HG02943 (cell line): ENCODE measurements around the gene ZNF808.
"Not testable (repeated sequence)": the region's sequence is repeated elsewhere in the genome, so short reads cannot be mapped to it uniquely, and the experiment has no call there.

Source experiments
- ATAC-seq: cut with Tn5 transposase; IDR thresholded peaks from one replicate; pipeline ENCODE4 v1.9.1; 2021; ENCODE audit warnings: mild to moderate bottlenecking, low read depth, moderate library complexity; ENCODE audit not compliant: unreplicated experiment

Gene ZNF808

DNA sequence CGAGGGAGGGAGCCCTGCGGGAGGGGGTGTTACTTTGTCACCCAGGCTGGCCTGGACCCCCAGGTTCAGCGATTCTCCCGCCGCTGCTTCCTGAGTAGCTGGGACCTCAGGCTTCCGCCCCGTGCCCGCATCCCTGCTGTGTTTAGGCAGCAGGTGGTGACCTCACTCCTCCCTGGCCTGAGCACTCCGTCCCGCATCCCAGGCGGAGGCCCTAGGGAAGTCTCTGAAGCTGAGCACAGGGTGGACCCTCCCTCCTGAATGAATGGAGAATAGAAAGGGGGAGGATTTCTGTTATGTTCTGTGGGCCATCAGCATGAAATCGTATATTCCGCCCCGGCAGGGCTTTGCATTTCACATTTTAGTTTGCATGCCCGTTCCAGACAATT is 7.9 kb downstream of the ZNF808 start:
- not testable (repeated sequence) for ATAC-seq

DNA sequence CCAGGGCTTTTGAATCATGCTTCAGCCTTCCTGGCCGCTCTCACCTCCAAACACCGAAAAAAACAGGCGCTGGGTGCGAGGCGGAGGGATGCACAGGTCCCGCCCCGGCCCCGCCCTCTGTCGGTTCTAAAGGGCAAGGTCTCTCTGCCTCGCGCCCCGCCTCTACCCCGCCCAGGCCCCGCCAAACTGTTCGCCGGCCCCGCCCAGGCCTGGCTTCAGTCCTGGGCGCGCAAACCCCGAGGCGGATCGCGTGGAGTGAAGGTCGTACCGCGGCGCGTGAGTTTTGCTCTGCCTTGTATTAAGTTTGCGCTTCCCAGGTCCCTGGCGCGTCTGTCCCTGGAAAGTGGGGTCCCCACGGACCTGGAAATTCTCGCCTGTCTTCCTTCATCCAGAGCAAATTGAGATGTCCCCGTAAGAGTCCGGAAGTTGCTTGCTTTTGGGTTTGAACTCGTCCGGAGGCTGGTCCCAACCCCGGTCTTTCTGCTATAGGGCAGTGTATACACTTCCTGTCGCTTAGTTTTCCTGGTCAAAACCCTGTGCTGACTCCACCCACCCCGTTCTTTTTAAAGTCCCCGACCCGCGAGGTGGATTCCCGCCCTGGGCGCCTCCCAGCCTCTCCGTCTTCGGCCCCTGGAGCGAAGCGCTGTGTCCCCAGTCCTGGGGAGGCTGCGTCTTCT is 8.4 kb downstream of the ZNF808 start:
- ATAC-seq = peak; percentile 84

DNA sequence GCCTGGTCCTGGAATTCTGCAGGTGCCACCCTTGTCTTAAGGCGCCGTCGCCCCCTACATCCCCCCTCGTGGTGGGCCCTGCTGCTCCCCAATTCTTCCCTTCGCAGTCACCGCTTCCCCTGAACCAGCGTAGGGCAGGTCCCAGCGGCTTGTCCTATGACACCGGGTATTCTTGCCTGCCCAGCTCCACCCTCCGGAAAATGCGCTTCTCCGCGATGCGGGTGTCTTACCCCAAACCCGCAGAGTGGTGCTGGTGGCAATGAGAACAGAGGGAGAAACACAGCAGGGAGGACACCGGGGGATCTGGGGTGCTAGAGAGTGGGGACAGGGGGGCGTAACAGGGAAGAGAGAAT is 9.0 kb downstream of the ZNF808 start:
- peak; percentile 15 for ATAC-seq

DNA sequence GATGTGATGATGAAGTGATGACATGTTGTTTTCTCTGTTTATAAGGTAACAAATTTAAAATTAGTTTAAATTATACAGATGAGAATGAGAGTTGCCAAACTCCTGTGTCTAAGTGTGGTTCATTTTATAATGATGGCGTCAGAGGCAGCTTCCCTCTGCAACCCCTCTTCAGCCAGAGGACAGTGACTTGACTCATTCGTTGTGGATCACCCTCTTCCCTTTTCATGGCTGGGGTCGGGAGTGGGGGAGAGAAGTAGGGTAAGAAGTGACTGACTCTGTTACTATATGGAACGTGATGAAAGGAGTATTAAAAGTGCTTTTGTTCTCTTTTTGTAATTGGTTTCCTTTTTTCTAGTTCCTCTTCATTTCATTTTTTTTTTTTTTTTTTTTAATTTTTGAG is 11.3 kb downstream of the ZNF808 start:
- not testable (repeated sequence) for ATAC-seq

DNA sequence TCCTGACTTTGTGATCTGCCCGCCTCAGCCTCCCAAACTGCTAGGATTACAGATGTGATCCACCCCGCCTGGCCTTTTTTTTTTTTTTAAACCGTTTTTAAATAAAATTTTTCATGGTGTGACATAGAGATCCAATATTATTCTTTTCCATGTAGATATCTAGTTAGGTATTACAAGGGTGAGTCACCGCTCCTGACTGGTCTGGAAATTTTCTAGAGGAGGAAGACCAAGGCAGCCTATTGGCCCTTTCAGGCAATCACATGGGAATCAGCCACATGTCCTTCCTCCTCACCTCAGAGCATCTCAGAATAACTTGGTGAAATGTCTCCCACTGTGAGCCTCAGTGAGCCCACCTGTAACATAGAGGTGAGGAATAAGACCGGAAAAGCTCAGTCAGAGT is 13.7 kb downstream of the ZNF808 start:
- ATAC-seq = not testable (repeated sequence)

DNA sequence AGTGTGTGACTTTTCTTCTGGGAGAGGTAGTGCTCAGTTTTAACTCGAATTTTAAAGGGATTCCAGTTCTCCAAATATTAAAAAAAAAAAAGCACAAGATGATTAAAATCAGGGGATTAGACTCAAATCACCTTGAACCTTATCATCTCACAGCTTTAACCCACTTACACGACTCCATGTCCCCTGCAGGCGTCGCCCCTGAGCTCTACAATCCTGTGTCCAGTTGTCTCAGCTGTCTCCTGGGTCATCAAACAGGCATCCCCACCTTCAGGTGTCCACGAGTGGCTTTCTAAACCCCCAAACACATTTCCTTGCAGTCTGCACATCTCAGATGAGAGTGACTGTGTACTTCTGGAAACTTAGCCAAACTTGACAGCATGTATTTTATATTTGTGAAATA is 14.1 kb downstream of the ZNF808 start:
- no peak for ATAC-seq

DNA sequence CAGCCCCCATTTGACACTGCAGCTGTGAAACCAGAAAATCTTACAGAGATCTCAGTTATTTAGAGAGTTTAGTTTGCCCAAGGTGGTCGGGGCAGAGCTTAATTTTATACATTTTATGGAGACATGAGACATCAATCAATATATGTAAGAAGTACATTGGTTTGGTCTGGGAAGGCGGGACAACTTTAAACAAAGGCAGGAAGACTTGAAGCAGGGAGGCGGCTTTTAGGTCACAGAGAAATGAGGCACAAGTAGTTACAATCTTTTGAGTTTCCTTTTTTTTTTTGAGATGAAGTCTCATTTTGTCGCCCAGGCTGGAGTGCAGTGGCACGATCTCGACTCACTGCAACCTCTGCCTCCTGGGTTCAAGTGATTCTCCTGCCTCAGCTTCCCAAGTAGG is 15.1 kb downstream of the ZNF808 start:
- ATAC-seq = not testable (repeated sequence)

DNA sequence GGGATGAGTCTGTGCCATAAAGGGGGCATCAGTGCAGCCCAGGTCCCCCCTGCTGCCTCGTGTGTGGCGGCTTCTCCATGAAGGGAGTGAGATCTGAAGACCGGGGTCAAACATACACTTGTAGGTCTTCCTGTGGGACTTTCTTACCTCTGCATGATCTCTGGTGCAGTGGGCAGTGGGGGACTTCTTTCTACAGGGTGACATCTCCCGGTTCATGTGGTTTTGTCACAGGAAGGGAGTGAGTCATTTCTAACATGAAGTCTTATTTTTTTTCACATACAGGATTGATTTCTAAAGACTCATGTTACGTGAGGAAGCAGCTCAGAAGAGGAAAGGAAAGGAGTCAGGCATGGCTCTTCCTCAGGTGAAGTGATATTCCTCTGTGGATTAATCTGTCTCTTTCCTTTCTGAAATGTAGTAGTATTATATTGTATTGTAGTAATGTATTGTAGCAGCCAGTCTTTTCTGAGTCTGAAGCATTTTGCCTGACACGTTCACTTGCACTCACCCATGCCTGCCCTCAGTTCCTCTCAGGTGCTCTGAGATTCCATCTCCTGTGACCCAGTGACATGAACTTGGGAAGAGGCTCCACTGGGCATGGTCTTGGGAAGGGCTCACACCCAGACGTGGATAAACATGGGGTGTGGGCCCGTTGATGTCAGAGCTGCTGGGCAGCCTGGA is 15.7 kb downstream of the ZNF808 start:
- ATAC-seq = no peak

DNA sequence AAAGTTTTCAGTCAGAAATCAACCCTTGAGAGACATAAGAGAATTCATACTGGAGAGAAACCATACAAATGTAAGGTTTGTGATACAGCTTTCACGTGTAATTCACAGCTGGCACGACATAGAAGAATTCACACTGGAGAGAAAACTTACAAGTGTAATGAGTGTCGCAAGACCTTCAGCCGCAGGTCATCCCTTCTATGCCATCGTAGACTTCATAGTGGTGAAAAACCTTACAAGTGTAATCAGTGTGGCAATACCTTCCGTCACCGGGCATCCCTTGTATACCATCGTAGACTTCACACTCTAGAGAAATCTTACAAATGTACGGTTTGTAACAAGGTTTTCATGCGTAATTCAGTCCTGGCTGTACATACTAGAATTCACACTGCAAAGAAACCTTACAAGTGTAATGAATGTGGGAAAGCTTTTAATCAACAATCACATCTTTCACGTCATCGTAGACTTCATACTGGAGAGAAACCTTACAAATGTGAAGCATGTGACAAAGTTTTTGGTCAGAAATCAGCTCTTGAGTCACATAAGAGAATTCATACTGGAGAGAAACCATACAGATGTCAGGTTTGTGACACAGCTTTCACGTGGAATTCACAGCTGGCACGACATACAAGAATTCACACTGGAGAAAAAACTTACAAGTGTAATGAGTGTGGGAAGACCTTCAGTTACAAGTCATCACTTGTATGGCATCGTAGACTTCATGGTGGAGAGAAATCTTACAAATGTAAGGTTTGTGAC is 26.9 kb downstream of the ZNF808 start:
- ATAC-seq = no peak

DNA sequence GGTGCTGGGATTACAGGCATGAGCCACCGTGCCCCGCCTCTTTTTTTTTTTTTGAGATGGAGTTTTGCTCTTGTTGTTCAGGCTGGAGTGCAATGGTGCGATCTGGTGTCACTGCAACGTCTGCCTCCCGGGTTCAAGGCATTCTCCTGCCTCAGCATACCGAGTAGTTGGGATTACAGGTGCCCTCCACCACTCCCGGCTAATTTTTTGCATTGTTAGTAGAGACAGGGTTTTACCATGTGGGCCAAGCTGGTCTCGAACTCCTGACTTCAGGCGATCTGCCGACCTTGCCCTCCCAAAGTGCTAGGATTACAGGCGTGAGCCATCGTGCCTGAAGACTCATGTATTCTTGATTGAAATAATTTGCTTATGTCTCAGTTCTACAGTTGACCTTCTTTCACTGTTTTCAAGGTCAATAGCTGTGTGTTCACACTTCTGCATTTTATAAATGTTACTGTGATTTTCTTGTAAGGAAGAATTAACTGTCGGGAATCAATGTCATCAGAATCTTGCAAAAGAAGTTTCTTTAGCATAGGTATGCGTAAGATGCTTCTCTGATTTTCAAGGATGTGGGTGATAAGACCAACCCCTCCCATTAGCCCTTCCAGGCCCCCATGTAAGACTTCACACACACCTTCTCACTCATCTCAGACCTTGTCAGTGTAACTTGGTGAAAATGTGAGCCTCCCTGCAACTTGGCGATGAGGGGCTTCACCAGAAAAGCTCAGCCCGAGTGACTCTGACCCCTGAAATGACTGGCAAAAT is 29.9 kb downstream of the ZNF808 start:
- ATAC-seq = no peak

DNA sequence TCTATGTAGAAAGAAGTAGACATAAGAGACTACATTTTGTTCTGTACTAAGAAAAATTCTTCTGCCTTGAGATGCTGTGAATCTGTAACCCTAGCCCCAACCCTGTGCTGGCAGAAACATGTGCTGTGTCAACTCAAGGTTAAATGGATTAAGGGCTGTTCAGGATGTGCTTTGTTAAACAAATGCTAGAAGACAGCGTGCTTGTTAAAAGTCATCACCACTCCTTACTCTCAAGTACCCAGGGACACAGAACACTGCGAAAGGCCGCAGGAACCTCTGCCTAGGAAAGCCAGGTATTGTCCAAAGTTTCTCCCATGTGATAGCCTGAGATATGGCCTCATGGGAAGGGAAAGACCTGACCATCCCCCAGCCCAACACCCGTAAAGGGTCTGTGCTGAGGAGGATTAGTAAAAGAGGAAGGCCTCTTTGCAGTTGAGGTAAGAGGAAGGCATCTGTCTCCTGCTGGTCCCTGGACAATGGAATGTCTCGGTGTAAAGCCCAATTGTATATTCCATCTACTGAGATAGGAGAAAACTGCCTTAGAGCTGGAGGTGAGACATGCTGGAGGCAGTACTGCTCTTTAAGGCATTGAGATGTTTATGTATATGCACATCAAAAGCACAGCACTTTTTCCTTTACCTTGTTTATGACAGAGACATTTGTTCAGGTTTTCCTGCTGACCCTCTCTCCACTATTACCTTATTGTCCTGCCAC is 31.4 kb downstream of the ZNF808 start:
- ATAC-seq = not testable (repeated sequence)

DNA sequence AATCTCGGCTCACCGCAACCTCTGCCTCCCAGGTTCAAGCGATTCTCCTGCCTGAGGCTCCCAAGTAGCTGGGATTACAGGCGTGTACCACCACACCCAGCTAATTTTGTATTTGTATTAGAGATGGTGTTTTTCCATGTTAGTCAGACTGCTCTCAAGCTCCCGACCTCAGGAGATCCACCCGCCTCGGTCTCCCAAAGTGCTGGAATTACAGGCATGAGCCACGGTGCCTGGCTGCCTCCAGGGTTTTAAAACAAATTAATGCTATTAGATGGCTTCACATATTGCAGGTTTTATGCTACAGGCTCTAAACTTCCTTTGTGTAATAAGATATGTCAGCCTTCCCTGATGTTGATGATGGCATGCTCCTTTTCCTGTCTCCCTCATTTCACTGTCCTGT is 34.1 kb downstream of the ZNF808 start:
- ATAC-seq = not testable (repeated sequence)

DNA sequence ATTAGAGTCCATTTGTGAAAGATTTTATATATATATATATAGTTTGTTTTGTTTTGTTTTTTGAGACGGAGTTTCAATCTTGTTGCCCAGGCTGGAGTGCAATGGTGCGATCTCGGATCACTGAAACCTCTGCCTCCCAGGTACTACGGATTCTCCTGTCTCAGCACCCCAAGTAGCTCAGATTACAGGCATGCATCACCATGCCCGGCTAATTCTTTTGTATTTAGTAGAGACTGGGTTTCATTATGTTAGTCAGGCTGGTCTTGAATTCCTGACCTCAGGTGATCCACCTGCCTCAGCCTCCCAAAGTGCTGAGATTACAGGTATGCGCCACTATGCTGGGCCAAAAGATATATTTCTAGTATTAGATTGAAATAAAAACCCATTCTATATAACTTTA is 38.7 kb downstream of the ZNF808 start:
- no peak for ATAC-seq

DNA sequence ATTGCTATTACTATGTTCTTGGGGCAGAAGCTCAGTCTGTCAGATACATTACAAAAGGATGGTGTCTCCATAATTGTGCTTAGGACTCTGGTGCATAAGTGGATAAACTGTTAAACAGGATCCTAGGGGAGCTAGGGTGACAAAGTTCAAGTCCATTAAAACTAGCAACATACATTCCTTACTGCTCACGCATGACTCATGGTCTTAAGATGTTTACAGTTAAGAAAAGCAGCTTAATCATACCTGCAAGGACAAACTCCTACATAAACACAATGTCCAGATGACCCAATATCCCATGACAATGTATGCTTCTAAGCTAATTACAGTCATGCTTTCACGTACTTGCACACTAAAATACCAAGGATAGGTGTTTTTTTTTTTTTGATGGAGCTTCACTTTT is 39.1 kb downstream of the ZNF808 start:
- no peak for ATAC-seq

DNA sequence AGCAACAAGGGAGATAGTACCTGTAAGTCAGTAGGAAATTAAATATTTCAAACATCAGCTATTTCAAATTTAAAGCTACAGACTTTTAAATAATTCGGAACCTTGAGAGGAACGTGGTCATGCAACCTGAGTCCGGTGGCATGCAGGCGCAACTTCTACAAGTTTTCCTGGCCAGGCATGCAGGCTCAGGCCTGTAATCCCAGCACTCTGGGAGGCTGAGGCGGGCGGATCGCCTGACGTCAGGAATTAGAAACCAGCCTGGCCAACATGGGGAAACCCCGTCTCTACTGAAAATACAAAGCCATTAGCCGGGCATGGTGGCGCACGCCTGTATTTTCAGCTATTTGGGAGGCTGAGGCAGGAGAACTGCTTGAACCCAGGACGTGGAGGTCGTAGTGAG is 40.5 kb downstream of the ZNF808 start:
- ATAC-seq = no peak

DNA sequence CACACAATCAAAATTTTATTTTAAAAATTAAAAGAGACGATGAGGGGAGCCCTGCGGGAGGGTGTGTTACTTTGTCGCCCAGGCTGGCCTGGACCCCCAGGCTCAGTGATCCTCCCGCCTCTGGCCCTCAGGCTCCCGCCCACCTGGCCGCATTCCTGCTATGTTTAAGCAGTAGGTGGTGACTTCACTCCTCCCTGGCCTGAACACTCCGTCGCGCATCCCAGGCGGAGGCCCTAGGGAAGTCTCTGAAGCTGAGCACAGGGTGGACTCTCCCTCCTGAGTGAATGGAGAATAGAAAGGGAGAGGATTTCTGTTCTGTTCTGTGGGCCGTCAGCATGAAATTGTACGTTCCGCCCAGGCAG is 42.2 kb downstream of the ZNF808 start:
- not testable (repeated sequence) for ATAC-seq

DNA sequence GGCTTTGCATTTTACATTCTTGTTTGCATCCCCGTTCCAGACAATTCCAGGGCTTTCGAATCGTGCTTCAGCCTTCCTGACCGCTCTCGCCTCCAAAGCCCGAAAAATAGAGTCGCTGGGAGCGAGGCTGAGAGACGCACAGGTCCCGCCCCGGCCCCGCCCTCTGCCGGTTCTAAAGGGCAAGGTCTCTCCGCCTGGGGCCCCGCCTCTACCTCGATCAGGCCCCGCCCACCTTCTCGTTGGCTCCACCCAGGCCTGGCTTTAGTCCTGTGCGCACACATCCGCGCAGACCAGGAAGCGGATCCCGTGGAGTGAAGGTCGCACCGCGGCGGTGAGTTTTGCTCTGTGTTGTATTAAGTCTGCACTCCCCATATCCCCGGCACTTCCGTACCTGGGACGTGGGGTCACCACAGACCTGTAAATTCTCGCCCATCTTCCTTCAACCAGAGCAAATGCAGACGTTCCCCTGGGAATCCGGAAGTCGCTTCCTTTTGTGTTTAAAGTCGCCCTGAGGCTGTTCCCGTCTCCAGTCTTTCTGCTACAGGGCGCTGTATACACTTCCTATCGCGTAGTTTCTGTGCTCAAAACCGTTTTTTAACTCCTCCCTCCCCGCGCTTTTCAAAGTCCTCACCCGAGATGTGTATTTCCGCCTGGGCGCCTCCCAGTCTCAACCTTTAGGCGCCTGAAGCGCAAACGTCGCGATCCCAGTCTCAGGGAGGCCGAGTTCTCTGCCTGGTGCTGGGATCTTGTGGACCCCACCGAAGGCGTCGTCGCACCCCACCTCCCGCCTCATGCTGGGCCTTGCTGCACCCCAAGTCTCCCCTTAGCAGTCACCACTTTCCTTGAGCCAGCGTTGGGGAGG is 42.8 kb downstream of the ZNF808 start, which contains the start of gene ZNF701:
Gene ZNF701, plus strand, starts transcription at position 288 of the 862 bp plus-strand sequence. CDS start 3,861 bp downstream, outside the sequence.
- ATAC-seq = peak; percentile 80

DNA sequence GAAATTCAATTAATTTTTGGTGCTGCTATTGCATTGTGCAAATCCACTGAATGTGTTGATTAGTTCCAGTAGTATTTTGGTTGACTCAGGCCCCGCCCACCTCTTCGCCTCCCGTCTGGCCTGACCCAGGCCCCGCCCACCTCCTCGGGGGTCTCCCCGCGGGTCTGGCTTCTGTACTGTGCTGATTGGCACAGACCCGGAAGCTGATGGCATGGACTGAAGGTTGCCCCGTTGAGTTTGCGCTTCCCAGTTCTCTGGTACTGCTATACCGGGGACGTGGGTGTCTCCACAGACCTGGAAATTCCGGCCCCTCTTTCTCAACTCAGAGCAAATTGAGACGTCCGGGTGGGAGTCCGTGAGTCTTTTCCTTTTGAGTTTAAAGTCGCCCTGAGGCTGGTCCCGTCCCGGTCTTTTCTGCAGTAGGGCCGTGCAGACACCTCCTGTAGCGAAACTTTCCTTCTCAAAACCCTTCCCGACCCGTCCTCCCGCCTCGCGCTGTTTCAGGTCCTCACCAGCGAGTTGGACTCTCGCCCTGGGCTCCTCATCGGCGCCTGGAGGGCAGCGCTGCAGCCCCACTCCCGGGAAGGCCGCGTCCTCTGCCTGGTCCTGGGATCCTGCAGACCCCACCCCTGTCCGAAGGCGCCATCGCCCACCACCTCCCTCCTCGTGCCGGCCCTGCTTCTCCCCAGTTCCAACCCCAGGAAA is 57.4 kb downstream of the ZNF808 start:
- ATAC-seq = no peak

DNA sequence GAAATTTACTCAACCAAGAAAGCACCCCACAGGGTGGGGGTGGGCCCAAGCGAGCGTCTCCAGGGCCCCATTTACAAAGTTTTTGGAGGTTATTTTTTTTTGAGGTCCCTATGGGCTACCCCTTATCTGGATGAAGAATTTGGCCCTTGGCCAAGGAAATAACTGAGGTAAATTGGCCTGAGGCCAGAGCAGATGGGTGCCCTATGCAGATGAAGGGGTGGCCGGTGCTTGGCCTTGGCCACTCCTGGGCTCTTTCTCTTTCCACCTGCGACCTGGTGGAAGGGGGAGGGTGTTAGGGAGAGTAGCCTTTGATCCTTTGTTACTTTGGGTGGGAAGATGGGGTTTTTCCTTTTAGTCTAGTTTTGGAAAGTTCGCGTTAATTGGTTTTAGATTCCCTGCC is 58.1 kb downstream of the ZNF808 start:
- ATAC-seq = no peak
